ENCODE data around the gene P2RX6. TPM values are rescaled to one million over a fixed set of nuclear protein-coding genes. Genes with fewer than 3 reads are reported as not detected.

Gene P2RX6
- total RNA-seq, 6 experiments from 2014 or later, result 0.09 to 1.4 (median 0.42) TPM; not detected in 1

DNA sequence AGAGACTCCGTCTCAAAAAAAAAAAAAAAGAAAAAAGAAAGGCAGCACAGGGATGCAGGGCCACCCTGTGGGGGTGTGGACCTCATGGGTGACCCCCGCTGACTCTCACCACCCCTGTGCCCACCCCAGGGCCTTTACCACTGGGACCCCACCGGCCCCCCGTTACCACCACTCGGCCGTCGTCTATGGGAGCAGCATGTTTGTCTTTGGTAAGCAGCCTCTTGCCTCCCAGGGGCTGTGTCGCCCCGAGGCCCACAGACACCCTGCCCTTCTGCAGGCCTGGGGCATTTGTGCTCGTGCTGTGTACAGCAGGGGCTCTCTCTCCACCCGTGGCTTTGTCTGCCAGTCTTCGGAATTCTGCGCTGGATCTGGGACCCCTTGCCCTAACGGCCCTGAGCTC is 27.6 kb upstream of the P2RX6 start:
- no peaks in the 10 kb centered on the region for H3K9me3 ChIP-seq
- DNase-seq, result no peak

GRCh38 chr22:20988573-20989322 is 26.2 kb upstream of the P2RX6 start:
- no peak for TF ChIP-seq CTCF (IDR thresholded peaks at IDR 0.05)
- no peak for TF ChIP-seq POLR2A (IDR thresholded peaks at IDR 0.05)
- intact Hi-C loops (cut with DNase I), result no loop called here
- peak in 1 of 3 donors; percentile 37 for DNase-seq
- H3K9me3 ChIP-seq, result no peaks in the 10 kb centered on the region
- H3K36me3 ChIP-seq, result peaks cover 0 to 29% (median 8%) of the 10 kb centered on the region in 4 donors
- H3K27me3 ChIP-seq, result no peaks in the 10 kb centered on the region
- 88% methylated on average over 3 of the region's 16 CpGs for WGBS (ENCODE audit: insufficient coverage, low coverage, low lambda C conversion rate, missing lambda C conversion rate)
- no peak for ATAC-seq
- no peaks in the 10 kb centered on the region for H3K4me1 ChIP-seq
- no peak overlapping the region for H3K27ac ChIP-seq
- no peak overlapping the region for H3K4me3 ChIP-seq

More for the DNA sequence above, 27.6 kb upstream of the P2RX6 start:
- peaks cover 0 to 5% (median 0%) of the 10 kb centered on the region in 4 donors for H3K4me1 ChIP-seq
- WGBS (ENCODE audit: insufficient coverage, low coverage, low lambda C conversion rate, missing lambda C conversion rate), result 53% methylated on average over 3 of the region's 14 CpGs
- no peak overlapping the region for H3K27ac ChIP-seq
- TF ChIP-seq CTCF (IDR thresholded peaks at IDR 0.05), result no peak
- no peak for TF ChIP-seq POLR2A (IDR thresholded peaks at IDR 0.05)
- peaks cover 0 to 24% (median 7%) of the 10 kb centered on the region in 4 donors for H3K36me3 ChIP-seq
- no peaks in the 10 kb centered on the region for H3K27me3 ChIP-seq
- no peak for ATAC-seq
- H3K4me3 ChIP-seq, result no peak overlapping the region
- intact Hi-C loops (cut with DNase I), result no loop called here

GRCh38 chr22:20989323-20990138 is 25.4 kb upstream of the P2RX6 start:
- WGBS (ENCODE audit: insufficient coverage, low coverage, low lambda C conversion rate, missing lambda C conversion rate), result 70% methylated on average over 4 of the region's 17 CpGs

More at GRCh38 chr22:20989323-20990138, 25.4 kb upstream of the P2RX6 start:
- no peak for TF ChIP-seq CTCF (IDR thresholded peaks at IDR 0.05)
- no peak for TF ChIP-seq POLR2A (IDR thresholded peaks at IDR 0.05)
- H3K4me1 ChIP-seq, result no peaks in the 10 kb centered on the region
- H3K9me3 ChIP-seq, result no peaks in the 10 kb centered on the region
- ATAC-seq (no peak), DNase-seq (no peak)
- H3K4me3 ChIP-seq, result no peak overlapping the region
- no peak overlapping the region for H3K27ac ChIP-seq
- H3K36me3 ChIP-seq, result peaks cover 0 to 27% (median 8%) of the 10 kb centered on the region in 4 donors
- H3K27me3 ChIP-seq, result no peaks in the 10 kb centered on the region
- intact Hi-C loops (cut with DNase I), result loop anchor here in 1 of 2 donors (10.0 kb wide), 1 partner anchor 45 kb away; no protein-coding TSS in a partner anchor

Data from right lobe of liver (tissue), 6 donors.